Hepatocyte (in vitro differentiated cells): Measurements from ENCODE around the gene HASPIN. TPM values are rescaled to one million over a fixed set of nuclear protein-coding genes. Genes with fewer than 3 reads are reported as not detected.

Experiments
- DNase-seq: peaks from one replicate; pipeline ENCODE4 v3.0.0-alpha.2; 2016; ENCODE audit warnings: low spot score
- H2AFZ ChIP-seq: fragments of 200-600 bp; sonication (generic); 2 replicates; pipeline ENCODE4 v1.6.0; 2016; ENCODE audit warnings: antibody characterized with exemption, mild to moderate bottlenecking
- H3K27ac ChIP-seq: fragments of 200-600 bp; sonication (generic); 2 replicates; pipeline ENCODE4 v1.5.1; 2016; ENCODE audit warnings: mild to moderate bottlenecking
- H3K27me3 ChIP-seq: fragments of 200-600 bp; sonication (generic); 2 replicates; pipeline ENCODE4 v1.6.1; 2016
- H3K36me3 ChIP-seq: fragments of 200-600 bp; sonication (generic); replicated peaks from 2 replicates; pipeline ENCODE4 v1.5.1; 2016; ENCODE audit warnings: low read depth; ENCODE audit not compliant: insufficient read depth
- H3K4me1 ChIP-seq: fragments of 200-600 bp; sonication (generic); 2 replicates; pipeline ENCODE4 v1.5.1; 2016; ENCODE audit warnings: mild to moderate bottlenecking, moderate library complexity; ENCODE audit not compliant: insufficient read depth
- H3K4me2 ChIP-seq: fragments of 200-600 bp; sonication (generic); 2 replicates; pipeline ENCODE4 v1.6.0; 2016
- H3K4me3 ChIP-seq: fragments of 200-600 bp; sonication (generic); 2 replicates; pipeline ENCODE4 v1.5.1; 2016; ENCODE audit warnings: mild to moderate bottlenecking
- H3K79me2 ChIP-seq: fragments of 200-600 bp; sonication (generic); 2 replicates; pipeline ENCODE4 v1.6.0; 2017; ENCODE audit warnings: mild to moderate bottlenecking
- H3K9me2 ChIP-seq: fragments of 200-600 bp; sonication (generic); replicated peaks from 2 replicates; pipeline ENCODE4 v1.6.0; 2017; ENCODE audit warnings: mild to moderate bottlenecking; ENCODE audit not compliant: insufficient read depth
- H3K9me3 ChIP-seq: fragments of 200-600 bp; sonication (generic); 2 replicates; pipeline ENCODE4 v1.5.1; 2016; ENCODE audit warnings: low read depth, mild to moderate bottlenecking
- H4K20me1 ChIP-seq: fragments of 200-600 bp; sonication (generic); 2 replicates; pipeline ENCODE4 v1.6.0; 2016; ENCODE audit warnings: mild to moderate bottlenecking; ENCODE audit not compliant: insufficient read depth, poor library complexity, severe bottlenecking
- CTCF ChIP-seq: fragments of 200-600 bp; sonication (generic); IDR thresholded peaks from 2 replicates; pipeline ENCODE4 v1.5.1; 2016; ENCODE audit warnings: antibody characterized with exemption, mild to moderate bottlenecking; ENCODE audit not compliant: poor library complexity
- EZH2 ChIP-seq: fragments of 200-600 bp; sonication (generic); IDR thresholded peaks from 2 replicates; pipeline ENCODE4 v1.6.1; 2016; ENCODE audit warnings: antibody characterized with exemption, mild to moderate bottlenecking, borderline replicate concordance
- EZH2phosphoT487 ChIP-seq: fragments of 200-600 bp; sonication (generic); IDR thresholded peaks from one replicate; pipeline ENCODE4 v1.6.1; 2018; ENCODE audit warnings: antibody characterized with exemption, mild to moderate bottlenecking, low read depth, moderate library complexity; ENCODE audit not compliant: unreplicated experiment, severe bottlenecking
- WGBS: methylation state at CpG from one replicate; pipeline ENCODE4 v1.1.6; 2016; ENCODE audit warnings: low lambda C conversion rate; ENCODE audit errors: missing lambda C conversion rate; 5-methylcytosine and 5-hydroxymethylcytosine counted together
- polyA plus RNA-seq: library from polyadenylated mRNA; unstranded; fragments of >200 nt; fragmentation: Nextera tagmentation; extraction: Ambion mirVana; gene quantifications from 2 replicates; pipeline ENCODE4 v1.2.1, GENCODE V29; 2016
- total RNA-seq: library from RNA; depleted of rRNA; stranded (reverse); fragments of >200 nt; gene quantifications from 2 replicates; pipeline ENCODE4 v1.2.3, GENCODE V29; 2014

The HASPIN gene
- total and polyA plus RNA-seq, 2 experiments from 2014 or later = 1.1 to 1.5 TPM

GRCh38 chr17:3678821-3679530, 44.7 kb upstream of the HASPIN start:
- Histone ChIP-seq H3K4me2 (no peak overlapping the region), H3K27ac (no peak overlapping the region), H3K9me3 (no peaks in the 10 kb centered on the region), H3K4me1 (no peaks in the 10 kb centered on the region), H3K36me3 (no peaks in the 10 kb centered on the region), H4K20me1 (no peaks in the 10 kb centered on the region), H2AFZ (no peak overlapping the region), H3K27me3 (no peaks in the 10 kb centered on the region), H3K9me2 (no peaks in the 10 kb centered on the region), H3K79me2 (no peaks in the 10 kb centered on the region), H3K4me3 (no peak overlapping the region)
- no peak for DNase-seq
- TF ChIP-seq CTCF = no peak
- WGBS = 92% methylated on average over 27 of the region's 27 CpGs

GRCh38 chr17:3679531-3680126, 44.1 kb upstream of the HASPIN start:
- no peak for TF ChIP-seq EZH2phosphoT487
- no peak for TF ChIP-seq EZH2
- no peak for TF ChIP-seq CTCF
- Histone ChIP-seq H3K9me2 (no peaks in the 10 kb centered on the region), H3K27ac (no peak overlapping the region), H3K79me2 (no peaks in the 10 kb centered on the region), H3K9me3 (no peaks in the 10 kb centered on the region), H3K4me1 (no peaks in the 10 kb centered on the region), H3K27me3 (no peaks in the 10 kb centered on the region), H3K4me2 (no peak overlapping the region), H3K36me3 (no peaks in the 10 kb centered on the region), H3K4me3 (no peak overlapping the region), H4K20me1 (no peaks in the 10 kb centered on the region), H2AFZ (no peak overlapping the region)
- 87% methylated on average over 14 of the region's 20 CpGs for WGBS
- DNase-seq = no peak

- H3K9me2 ChIP-seq = no peaks in the 10 kb centered on the region
- no peaks in the 10 kb centered on the region for H3K4me1 ChIP-seq
- no peaks in the 10 kb centered on the region for H4K20me1 ChIP-seq
- no peak overlapping the region for H3K4me2 ChIP-seq
- TF ChIP-seq CTCF (no peak), EZH2phosphoT487 (no peak), EZH2 (no peak)
- no peak for DNase-seq
- no peak overlapping the region for H3K27ac ChIP-seq
- H2AFZ ChIP-seq = no peak overlapping the region
- WGBS = 93% methylated on average over 12 of the region's 12 CpGs
- no peak overlapping the region for H3K4me3 ChIP-seq
- no peaks in the 10 kb centered on the region for H3K36me3 ChIP-seq
- H3K9me3 ChIP-seq = no peaks in the 10 kb centered on the region
- H3K27me3 ChIP-seq = no peaks in the 10 kb centered on the region
- H3K79me2 ChIP-seq = no peaks in the 10 kb centered on the region
Measured at GRCh38 chr17:3681057-3681456, 42.6 kb upstream of the HASPIN start.
